ENCODE data around the gene SPNS1. TPM values are rescaled to one million over a fixed set of nuclear protein-coding genes. Genes with fewer than 3 reads are reported as not detected.

The SPNS1 gene
- total RNA-seq, 1 donor from 2014 or later, result 29.0 TPM

DNA sequence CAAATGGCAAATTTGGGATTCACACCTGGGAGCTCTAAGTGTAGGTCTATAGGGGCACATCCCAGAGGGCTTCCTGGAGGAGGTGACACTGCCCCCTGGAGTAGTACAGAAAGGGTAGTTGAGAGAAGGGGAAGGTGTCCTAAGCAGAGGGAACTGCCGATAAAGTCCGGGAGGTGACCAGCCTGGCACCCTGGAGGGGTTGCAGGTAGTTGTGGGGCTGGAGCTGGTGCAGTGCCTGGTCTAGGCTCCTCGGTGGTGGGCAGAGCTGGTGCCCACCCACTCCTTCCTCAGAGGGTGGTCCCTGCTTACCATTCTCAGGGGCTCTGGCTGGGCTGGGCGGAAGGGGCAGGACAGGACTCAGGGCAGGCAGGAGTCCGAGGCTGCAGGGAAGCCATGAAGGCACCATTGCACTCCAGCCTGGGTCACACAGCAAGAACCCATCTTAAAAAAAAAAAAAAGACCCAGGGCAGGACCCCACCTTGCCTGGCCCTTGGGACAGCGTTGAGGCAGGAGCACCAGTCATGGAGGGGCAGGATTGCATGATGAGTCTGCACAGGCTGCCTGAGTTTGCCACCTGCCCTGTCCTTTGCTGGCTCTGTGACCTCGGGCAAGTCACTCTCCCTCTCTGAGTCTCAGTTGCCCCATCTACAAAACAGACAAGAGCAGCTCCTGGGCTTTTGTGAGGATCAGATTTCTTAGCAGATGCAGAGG, 54.0 kb downstream of the SPNS1 start:
- H3K27ac ChIP-seq, result no peak overlapping the region
- no peak for DNase-seq (ENCODE audit: extremely low spot score in 2 of 2)
- no peaks in the 10 kb centered on the region for H3K9me3 ChIP-seq
- no peak overlapping the region for H3K4me3 ChIP-seq
- no peaks in the 10 kb centered on the region for H3K36me3 ChIP-seq
- peaks cover 7% of the 10 kb centered on the region for H3K4me1 ChIP-seq
- intact Hi-C loops (cut with DNase I), result no loop called here
- no peaks in the 10 kb centered on the region for H3K27me3 ChIP-seq
- TF ChIP-seq POLR2AphosphoS5 (IDR thresholded peaks at IDR 0.05; ENCODE audit: insufficient read depth in 1 of 2, low read depth in 1 of 2), result no peak
- TF ChIP-seq, protein P1, sequence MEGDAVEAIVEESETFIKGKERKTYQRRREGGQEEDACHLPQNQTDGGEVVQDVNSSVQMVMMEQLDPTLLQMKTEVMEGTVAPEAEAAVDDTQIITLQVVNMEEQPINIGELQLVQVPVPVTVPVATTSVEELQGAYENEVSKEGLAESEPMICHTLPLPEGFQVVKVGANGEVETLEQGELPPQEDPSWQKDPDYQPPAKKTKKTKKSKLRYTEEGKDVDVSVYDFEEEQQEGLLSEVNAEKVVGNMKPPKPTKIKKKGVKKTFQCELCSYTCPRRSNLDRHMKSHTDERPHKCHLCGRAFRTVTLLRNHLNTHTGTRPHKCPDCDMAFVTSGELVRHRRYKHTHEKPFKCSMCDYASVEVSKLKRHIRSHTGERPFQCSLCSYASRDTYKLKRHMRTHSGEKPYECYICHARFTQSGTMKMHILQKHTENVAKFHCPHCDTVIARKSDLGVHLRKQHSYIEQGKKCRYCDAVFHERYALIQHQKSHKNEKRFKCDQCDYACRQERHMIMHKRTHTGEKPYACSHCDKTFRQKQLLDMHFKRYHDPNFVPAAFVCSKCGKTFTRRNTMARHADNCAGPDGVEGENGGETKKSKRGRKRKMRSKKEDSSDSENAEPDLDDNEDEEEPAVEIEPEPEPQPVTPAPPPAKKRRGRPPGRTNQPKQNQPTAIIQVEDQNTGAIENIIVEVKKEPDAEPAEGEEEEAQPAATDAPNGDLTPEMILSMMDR (IDR thresholded peaks at IDR 0.05), result no peak
- no peak for TF ChIP-seq POLR2A (IDR thresholded peaks at IDR 0.05)

DNA sequence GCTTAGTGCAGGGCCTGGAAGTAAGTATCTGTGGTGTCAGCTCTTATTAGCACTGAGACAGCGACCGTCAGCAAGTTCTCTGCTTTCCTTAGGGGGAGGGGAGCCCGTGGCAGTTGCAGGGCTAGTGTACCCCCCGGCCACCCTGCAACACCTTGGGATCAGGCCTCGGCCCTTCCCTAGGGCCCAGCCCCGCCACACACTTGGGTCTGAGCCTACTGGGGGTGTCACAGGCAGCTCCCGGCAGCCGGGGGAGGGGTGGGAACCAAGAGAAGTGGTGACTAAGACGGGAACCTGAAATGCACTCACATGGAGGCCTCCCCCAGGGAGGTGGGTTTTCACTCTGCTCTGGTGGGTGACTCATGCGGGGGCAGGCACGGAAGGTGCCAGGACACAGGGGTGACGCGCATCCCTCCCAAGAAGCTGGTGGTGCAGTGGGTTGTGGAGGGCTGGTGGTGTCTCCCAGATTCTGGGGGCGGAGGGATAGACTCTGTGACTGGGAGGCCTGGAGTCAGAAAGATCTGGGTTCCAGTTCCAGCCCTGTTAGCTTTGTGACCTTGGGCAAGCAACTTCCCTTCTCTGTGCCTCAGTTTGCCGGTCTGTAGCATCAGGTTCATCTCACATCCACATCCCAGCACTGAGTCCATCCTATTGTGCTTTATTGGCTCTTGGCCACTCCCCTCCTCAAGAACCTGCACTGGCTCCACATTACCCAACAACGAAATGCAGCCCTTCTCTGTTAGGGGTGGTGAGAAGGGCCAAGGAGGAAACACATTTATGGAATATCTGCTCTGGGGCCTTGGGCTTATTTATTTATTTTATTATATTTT, 54.8 kb downstream of the SPNS1 start:
- intact Hi-C loops (cut with DNase I), result no loop called here

DNA sequence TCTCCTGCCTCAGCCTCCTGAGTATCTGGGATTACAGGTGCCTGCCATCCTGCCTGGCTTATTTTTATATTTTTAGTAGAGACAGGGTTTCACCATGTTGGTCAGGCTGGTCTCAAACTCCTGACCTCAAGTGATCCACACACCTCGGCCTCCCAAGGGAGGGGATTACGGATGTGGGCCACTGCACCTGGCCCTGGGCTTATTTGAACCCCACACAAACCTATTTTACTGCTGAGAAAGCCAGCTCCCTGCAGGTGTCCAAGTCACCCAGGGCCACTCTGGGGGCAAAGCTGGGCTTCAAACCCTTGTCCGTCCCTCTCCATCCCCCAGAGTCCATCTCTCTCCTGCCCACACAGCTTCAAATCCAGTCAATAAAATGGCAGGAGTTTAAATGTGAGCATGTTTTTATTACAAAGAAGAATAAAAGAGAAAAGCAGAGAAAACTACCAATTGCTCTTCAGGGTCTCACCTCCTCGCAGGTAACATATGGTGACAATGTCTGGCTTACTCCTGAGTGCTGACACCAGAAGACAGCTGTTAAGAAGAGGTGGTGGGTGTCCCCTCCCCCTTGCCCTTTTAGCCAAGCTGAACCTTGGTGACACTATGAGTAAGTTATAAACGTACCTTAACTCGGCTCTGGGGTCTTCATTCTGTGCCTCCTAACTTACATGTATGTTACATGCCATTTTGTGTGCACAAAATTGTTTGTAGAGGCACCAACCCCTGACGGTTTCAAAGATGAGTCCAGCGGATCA, 55.7 kb downstream of the SPNS1 start:
- Histone ChIP-seq H3K9me3 (no peaks in the 10 kb centered on the region), H3K27me3 (no peaks in the 10 kb centered on the region), H3K4me3 (no peak overlapping the region), H3K27ac (no peak overlapping the region), H3K4me1 (peaks cover 7% of the 10 kb centered on the region), H3K36me3 (no peaks in the 10 kb centered on the region)
- intact Hi-C loops (cut with DNase I), result no loop called here
- no peak for DNase-seq (ENCODE audit: extremely low spot score in 2 of 2)
- TF ChIP-seq POLR2AphosphoS5 (IDR thresholded peaks at IDR 0.05; ENCODE audit: insufficient read depth in 1 of 2, low read depth in 1 of 2) (no peak), POLR2A (IDR thresholded peaks at IDR 0.05) (no peak)
- TF ChIP-seq, protein P1 (IDR thresholded peaks at IDR 0.05), result no peak

More for the DNA sequence above, 54.8 kb downstream of the SPNS1 start:
- no peak for DNase-seq (ENCODE audit: extremely low spot score in 2 of 2)
- Histone ChIP-seq H3K4me1 (peaks cover 7% of the 10 kb centered on the region), H3K4me3 (no peak overlapping the region), H3K27ac (no peak overlapping the region), H3K36me3 (no peaks in the 10 kb centered on the region), H3K9me3 (no peaks in the 10 kb centered on the region), H3K27me3 (no peaks in the 10 kb centered on the region)
- TF ChIP-seq, protein P1 (IDR thresholded peaks at IDR 0.05), result no peak
- TF ChIP-seq POLR2A (IDR thresholded peaks at IDR 0.05), result no peak
- TF ChIP-seq POLR2AphosphoS5 (IDR thresholded peaks at IDR 0.05; ENCODE audit: insufficient read depth in 1 of 2, low read depth in 1 of 2), result no peak

Other genes with a start within 250 kb of the SPNS1 start
- gene NPIPB9, start 223.0 kb upstream of the SPNS1 start, total RNA-seq, result not detected
- 76.4 TPM for gene ATXN2L, start 151.8 kb upstream of the SPNS1 start, total RNA-seq
- 91.6 TPM for gene TUFM, start 128.4 kb upstream of the SPNS1 start, total RNA-seq
- gene SH2B1, start 110.9 kb upstream of the SPNS1 start, total RNA-seq, result 28.7 TPM
- not detected for gene ATP2A1, start 96.3 kb upstream of the SPNS1 start, total RNA-seq
- 44.7 TPM for gene RABEP2, start 49.5 kb upstream of the SPNS1 start, total RNA-seq
- not detected for gene CD19, start 42.8 kb upstream of the SPNS1 start, total RNA-seq
- gene NFATC2IP, start 23.8 kb upstream of the SPNS1 start, total RNA-seq, result 26.0 TPM
- gene LAT, start 10.3 kb downstream of the SPNS1 start, total RNA-seq, result 4.7 TPM

Data from vagina (tissue), 2 donors.